Smooth muscle cell (in vitro differentiated cells): Measurements from ENCODE around the gene IMPG2. TPM values are rescaled to one million over a fixed set of nuclear protein-coding genes. Genes with fewer than 3 reads are reported as not detected.

ENCODE experiments used
- polyA plus RNA-seq: library from polyadenylated mRNA; unstranded; fragments of >200 nt; fragmentation: Nextera tagmentation; extraction: Ambion mirVana; gene quantifications from 2 replicates; pipeline ENCODE4 v1.2.1, GENCODE V29; 2016
- total RNA-seq: library from RNA; depleted of rRNA; stranded (reverse); fragments of >200 nt; gene quantifications from 2 replicates; pipeline ENCODE4 v1.2.3, GENCODE V29; 2014

The IMPG2 gene
- total and polyA plus RNA-seq, 2 experiments from 2014 or later = 0.03 to 0.67 TPM

Other genes starting within 250 kb of the IMPG2 start
- 37.1 and 46.4 TPM in 2 replicates for gene SENP7, start 192.6 kb upstream of the IMPG2 start, total RNA-seq
- gene SENP7, start 192.6 kb upstream of the IMPG2 start, polyA plus RNA-seq = 6.6 and 8.7 TPM in 2 replicates
- 34.5 and 35.3 TPM in 2 replicates for gene TRMT10C, start 241.3 kb upstream of the IMPG2 start, total RNA-seq
- 25.8 and 28.2 TPM in 2 replicates for gene TRMT10C, start 241.3 kb upstream of the IMPG2 start, polyA plus RNA-seq